ENCODE data around the gene FCN2. TPM values are rescaled to one million over a fixed set of nuclear protein-coding genes. Genes with fewer than 3 reads are reported as not detected.

The FCN2 gene
- total and polyA plus RNA-seq, 2 of the 13 experiments (the other 11 are each of a cell fraction or from before 2014, with no cell fraction given): not detected

DNA sequence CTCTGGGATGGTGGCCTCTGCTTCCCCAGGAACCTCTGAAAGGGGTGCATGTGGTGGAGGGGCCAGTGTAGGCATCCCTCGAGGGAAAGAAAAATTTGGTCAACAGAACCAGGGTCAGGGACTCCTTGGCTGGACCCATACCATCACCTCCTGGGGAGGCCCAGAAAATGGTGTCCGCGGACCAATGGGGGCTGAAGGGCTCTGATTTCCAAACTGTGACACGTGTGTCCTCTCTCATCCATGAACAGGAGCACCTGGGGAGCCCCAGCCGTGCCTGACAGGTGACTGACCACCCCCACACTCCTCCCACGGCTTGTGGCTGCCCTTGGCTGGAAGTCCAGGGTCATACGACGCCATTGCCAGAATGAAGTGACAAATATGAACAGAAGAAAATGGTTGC is 3.9 kb downstream of the FCN2 start (continued):
- TF ChIP-seq, protein P1, sequence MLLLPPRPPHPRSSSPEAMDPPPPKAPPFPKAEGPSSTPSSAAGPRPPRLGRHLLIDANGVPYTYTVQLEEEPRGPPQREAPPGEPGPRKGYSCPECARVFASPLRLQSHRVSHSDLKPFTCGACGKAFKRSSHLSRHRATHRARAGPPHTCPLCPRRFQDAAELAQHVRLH (CRISPR knock-in tag; IDR thresholded peaks at IDR 0.05; ENCODE audit: borderline replicate concordance, low read depth): no peak
- TF ChIP-seq ATF3 (CRISPR knock-in tag; IDR thresholded peaks at IDR 0.05) (no peak), NFKB2 (CRISPR knock-in tag; IDR thresholded peaks at IDR 0.05; ENCODE audit: borderline replicate concordance) (no peak), KDM3A (CRISPR knock-in tag; IDR thresholded peaks at IDR 0.05; ENCODE audit: low read depth) (no peak), SYNCRIP (IDR thresholded peaks at IDR 0.05; ENCODE audit: insufficient read depth, low read depth, low read length) (no peak), ZFY (CRISPR knock-in tag; IDR thresholded peaks at IDR 0.05) (no peak), MYNN (CRISPR knock-in tag; IDR thresholded peaks at IDR 0.05; ENCODE audit: low read depth) (no peak), ZFP36L2 (CRISPR knock-in tag; IDR thresholded peaks at IDR 0.05) (no peak)

GRCh38 chr9:134885001-134885678 is 4.5 kb downstream of the FCN2 start:
- CTCF ChIA-PET (ENCODE audit: low intra/inter-chr PET ratio, low total read pairs): no interaction called here
- DNase-seq (ENCODE audit: low spot score) (no peak), FAIRE-seq (no peak), ATAC-seq (no peak)
- no peak overlapping the region for H3K4me2 ChIP-seq (ENCODE audit: low read depth, low read length)
- H4K20me1 ChIP-seq (ENCODE audit: insufficient read depth, low read length): no peaks in the 10 kb centered on the region
- POLR2A ChIA-PET: no interaction called here
- no peaks in the 10 kb centered on the region for H3K36me3 ChIP-seq (replicated peaks in 1 of 2; ENCODE audit: control insufficient read depth in 1 of 2, insufficient read depth in 2 of 2, low read length in 2 of 2)
- BruUV-seq (replicated peaks): no TSS peak
- H3K27me3 ChIP-seq (ENCODE audit: control insufficient read depth in 1 of 2, insufficient read depth in 2 of 2, low read length in 2 of 2): peaks cover 7 to 74% of the 10 kb centered on the region in 2 experiments
- WGBS (ENCODE audit: low lambda C conversion rate): 59% methylated on average over 8 of the region's 22 CpGs
- no peaks in the 10 kb centered on the region for H3K4me1 ChIP-seq (ENCODE audit: insufficient read depth, low read length)
- H3K4me3 ChIP-seq (replicated peaks in 1 of 3; ENCODE audit: insufficient read depth in 1 of 3, low read depth in 2 of 3, low read length in 3 of 3): no peak overlapping the region
- in situ Hi-C loops (cut with HindIII; ENCODE audit: extremely low pct_ligation_motif_present, low pct_unique_long_range_greater_than_20kb): no loop called here
- no peaks in the 10 kb centered on the region for H3K79me2 ChIP-seq (ENCODE audit: insufficient read depth, low read length)
- no peak overlapping the region for H3K9ac ChIP-seq (ENCODE audit: insufficient read depth, low read depth, low read length)
- intact Hi-C loops (cut with micrococcal nuclease; ENCODE audit: unreplicated experiment): no loop called here
- peak; percentile 32; the same call in 1 of the 2 replicates for TF ChIP-seq ZNF768 (CRISPR knock-in tag; IDR thresholded peaks at IDR 0.05)
- TF ChIP-seq TP53 (CRISPR knock-in tag; conservative IDR thresholded peaks at IDR 0.05): no peak
- no peak overlapping the region for H3K27ac ChIP-seq (ENCODE audit: extremely low read length, insufficient read depth, low read length)
- H2AFZ ChIP-seq (ENCODE audit: low read length): no peak overlapping the region
- no peaks in the 10 kb centered on the region for H3K9me3 ChIP-seq (ENCODE audit: low read length)

Measured in HepG2 (cell line).